GM23248 (cell line): ENCODE data around the gene TAF4. TPM values are rescaled to one million over a fixed set of nuclear protein-coding genes. Genes with fewer than 3 reads are reported as not detected.
"Not testable (repeated sequence)": the region's sequence is repeated elsewhere in the genome, so short reads cannot be mapped to it uniquely, and the experiment has no call there.

Experiments used
- DNase-seq: peaks from one replicate; pipeline ENCODE4 v3.0.0-alpha.2; 2015
- H2AFZ ChIP-seq: fragments of 200-600 bp; sonication (generic); 2 replicates; pipeline ENCODE4 v1.6.1; 2016; ENCODE audit warnings: antibody characterized with exemption
- H3F3A ChIP-seq: fragments of 200-600 bp; sonication (generic); 2 replicates; pipeline ENCODE4 v1.6.1; 2016; ENCODE audit warnings: mild to moderate bottlenecking, antibody characterized with exemption, mixed run types; ENCODE audit not compliant: insufficient read depth
- H3K27ac ChIP-seq: fragments of 200-600 bp; sonication (generic); 2 replicates; pipeline ENCODE4 v1.5.1; 2016; ENCODE audit warnings: mild to moderate bottlenecking
- H3K27me3 ChIP-seq: fragments of 200-600 bp; sonication (generic); replicated peaks from 2 replicates; pipeline ENCODE4 v1.6.1; 2016; ENCODE audit warnings: mild to moderate bottlenecking; ENCODE audit not compliant: insufficient read depth
- H3K36me3 ChIP-seq: fragments of 200-600 bp; sonication (generic); 2 replicates; pipeline ENCODE4 v1.6.1; 2016; ENCODE audit warnings: low read depth, mild to moderate bottlenecking
- H3K4me1 ChIP-seq: fragments of 200-600 bp; sonication (generic); 2 replicates; pipeline ENCODE4 v1.6.1; 2016; ENCODE audit warnings: mild to moderate bottlenecking; ENCODE audit not compliant: insufficient read depth
- H3K4me2 ChIP-seq: fragments of 200-600 bp; sonication (generic); one replicate; pipeline ENCODE4 v1.6.1; 2016; ENCODE audit warnings: mild to moderate bottlenecking; ENCODE audit not compliant: unreplicated experiment
- H3K4me3 ChIP-seq: fragments of 200-600 bp; sonication (generic); 2 replicates; pipeline ENCODE4 v1.5.1; 2016; ENCODE audit warnings: mild to moderate bottlenecking
- H3K79me2 ChIP-seq: fragments of 200-600 bp; sonication (generic); 2 replicates; pipeline ENCODE4 v1.6.1; 2016; ENCODE audit warnings: mild to moderate bottlenecking; ENCODE audit not compliant: insufficient read depth
- H3K9ac ChIP-seq: fragments of 200-600 bp; sonication (generic); 2 replicates; pipeline ENCODE4 v1.6.1; 2016; ENCODE audit warnings: mild to moderate bottlenecking
- H3K9me2 ChIP-seq: fragments of 200-600 bp; sonication (generic); 2 replicates; pipeline ENCODE4 v1.6.1; 2016; ENCODE audit warnings: mixed run types, mild to moderate bottlenecking, moderate library complexity; ENCODE audit not compliant: insufficient read depth
- H3K9me3 ChIP-seq: fragments of 200-600 bp; sonication (generic); one replicate; pipeline ENCODE4 v1.6.1; 2017; ENCODE audit warnings: low read depth
- H4K20me1 ChIP-seq: fragments of 200-600 bp; sonication (generic); 2 replicates; pipeline ENCODE4 v1.6.0; 2016; ENCODE audit not compliant: insufficient read depth
- EZH2 ChIP-seq: fragments of 200-600 bp; sonication (generic); IDR thresholded peaks from 2 replicates; pipeline ENCODE4 v1.6.1; 2018; ENCODE audit warnings: antibody characterized with exemption, mild to moderate bottlenecking; ENCODE audit not compliant: insufficient read depth, poor library complexity, severe bottlenecking
- EZH2phosphoT487 ChIP-seq: fragments of 200-600 bp; sonication (generic); IDR thresholded peaks from 2 replicates; pipeline ENCODE4 v1.6.1; 2018; ENCODE audit warnings: antibody characterized with exemption, moderate library complexity, mild to moderate bottlenecking, low read depth; ENCODE audit not compliant: insufficient read depth
- WGBS, 2 experiments: methylation state at CpG; one replicate each; pipeline ENCODE4 v1.1.6; 2015 to 2017; ENCODE audit warnings: low lambda C conversion rate in 2 of 2, low coverage in 1 of 2; ENCODE audit errors: missing lambda C conversion rate in 2 of 2; 5-methylcytosine and 5-hydroxymethylcytosine counted together
- in situ Hi-C: fragments of 300-500 bp; cut with MboI; formaldehyde crosslinking; loops from 2 replicates; pipeline ENCODE4 v1.15.0; 2020
- polyA plus RNA-seq: library from polyadenylated mRNA; unstranded; fragments of >200 nt; fragmentation: Nextera tagmentation; extraction: Ambion mirVana; gene quantifications from 2 replicates; pipeline ENCODE4 v1.2.1, GENCODE V29; 2016
- total RNA-seq: library from RNA; depleted of rRNA; stranded (reverse); fragments of >200 nt; shearing (Covaris generic); gene quantifications from 2 replicates; pipeline ENCODE4 v1.2.3, GENCODE V29; 2014

The TAF4 gene
- total and polyA plus RNA-seq, 2 experiments from 2014 or later = 1.4 to 2.9 TPM

DNA sequence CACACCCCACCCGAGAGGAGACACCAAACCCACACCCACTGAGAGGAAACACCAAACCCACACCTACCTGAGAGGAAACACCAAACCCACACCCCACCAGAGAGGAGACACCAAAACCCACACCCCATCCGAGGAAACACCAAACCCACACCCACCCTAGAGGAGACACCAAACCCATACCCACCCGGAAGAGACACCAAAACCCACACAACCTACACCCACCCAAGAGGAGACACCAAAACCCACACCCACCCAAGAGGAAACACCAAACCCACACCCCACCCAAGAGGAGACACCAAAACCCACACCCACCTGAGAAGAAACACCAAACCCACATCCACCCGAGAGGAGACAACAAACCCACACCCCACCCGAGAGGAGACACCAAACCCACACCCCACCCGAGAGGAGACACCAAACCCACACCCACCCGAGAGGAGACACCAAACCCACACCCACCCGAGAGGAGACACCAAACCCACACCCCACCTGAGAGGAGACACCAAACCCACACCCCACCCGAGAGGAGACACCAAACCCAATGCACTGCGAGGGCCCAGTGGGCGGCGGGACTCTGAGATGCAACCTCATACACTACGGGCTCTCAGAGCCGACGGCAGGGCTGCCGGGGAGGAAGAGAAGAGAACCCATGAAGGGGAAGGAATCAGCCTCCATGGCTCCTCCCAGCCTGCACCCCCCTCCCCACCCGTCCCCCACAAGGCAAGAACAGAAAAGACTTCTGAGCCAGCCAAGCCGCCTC is 83.3 kb downstream of the TAF4 start:
- in situ Hi-C loops = no loop called here
- 77 to 89% methylated on average over 11 to 18 of the region's 18 CpGs for WGBS, 2 experiments
- Histone ChIP-seq H3K9me2 (no peaks in the 10 kb centered on the region), H3F3A (no peaks in the 10 kb centered on the region), H2AFZ (no peak overlapping the region), H3K4me2 (no peak overlapping the region), H3K9ac (no peak overlapping the region), H4K20me1 (no peaks in the 10 kb centered on the region), H3K79me2 (no peaks in the 10 kb centered on the region), H3K4me1 (no peaks in the 10 kb centered on the region), H3K27ac (no peak overlapping the region), H3K36me3 (no peaks in the 10 kb centered on the region), H3K4me3 (no peak overlapping the region), H3K27me3 (no peaks in the 10 kb centered on the region), H3K9me3 (no peaks in the 10 kb centered on the region)
- TF ChIP-seq EZH2 (no peak), EZH2phosphoT487 (no peak)
- no peak for DNase-seq

DNA sequence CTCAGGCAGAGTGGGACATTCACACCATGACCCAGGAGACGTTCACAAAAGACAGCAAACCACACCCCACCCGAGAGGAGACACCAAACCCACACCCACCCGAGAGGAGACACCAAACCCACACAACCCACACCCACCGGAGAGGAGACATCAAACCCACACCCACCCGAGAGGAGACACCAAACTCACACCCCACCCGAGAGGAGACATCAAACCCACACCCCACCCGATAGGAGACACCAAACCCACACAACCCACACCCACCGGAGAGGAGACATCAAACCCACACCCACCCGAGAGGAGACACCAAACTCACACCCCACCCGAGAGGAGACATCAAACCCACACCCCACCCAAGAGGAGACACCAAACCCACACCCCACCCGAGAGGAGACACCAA is 84.0 kb downstream of the TAF4 start:
- H3K9ac ChIP-seq, H3K27ac ChIP-seq: not testable (repeated sequence)

DNA sequence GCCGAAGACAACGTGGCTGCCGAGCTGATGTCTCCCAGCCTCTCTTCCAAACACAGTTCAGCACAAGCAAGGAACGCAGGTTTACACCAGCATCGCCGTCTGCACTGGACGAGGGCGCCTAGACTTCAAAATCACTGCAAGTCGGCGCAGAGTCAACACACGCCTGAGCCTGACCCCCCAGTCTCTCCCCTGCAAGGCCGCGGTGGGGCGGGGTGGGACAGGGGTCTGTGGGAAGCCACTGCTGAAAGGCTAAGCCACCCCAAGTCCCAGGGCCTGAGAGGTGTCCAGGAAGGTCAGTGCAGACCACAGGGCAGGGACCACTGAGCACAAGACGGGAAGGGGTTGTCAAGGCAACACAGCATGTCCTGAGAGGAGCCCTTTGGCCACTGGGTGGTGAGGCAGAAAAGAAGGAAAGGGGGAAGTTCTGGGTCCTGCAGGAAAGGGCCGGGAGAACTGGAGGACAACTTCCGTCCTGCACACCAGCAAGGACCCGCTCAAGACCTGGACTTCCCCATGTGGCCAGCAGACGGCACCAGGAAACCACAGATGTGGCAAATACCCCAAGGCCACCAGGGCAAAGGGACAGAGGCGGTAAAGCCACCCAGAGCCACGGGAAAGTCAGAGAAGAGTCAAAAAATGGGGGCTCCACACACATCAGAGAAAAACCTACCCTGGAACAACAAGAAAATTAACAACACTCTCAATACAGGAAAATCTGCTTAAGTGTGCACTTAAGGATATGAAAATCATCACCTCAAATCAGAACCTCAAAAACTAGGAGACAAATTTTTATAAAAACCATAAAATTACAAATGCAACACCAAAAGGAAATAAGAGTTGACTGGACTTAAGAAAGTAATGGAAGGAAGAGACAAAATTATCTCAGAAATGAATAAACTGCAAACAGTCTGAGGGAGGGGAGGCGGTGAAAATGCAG is 84.8 kb downstream of the TAF4 start:
- Histone ChIP-seq H3K4me1 (no peaks in the 10 kb centered on the region), H3K9me3 (no peaks in the 10 kb centered on the region), H3K4me3 (no peak overlapping the region), H3K79me2 (no peaks in the 10 kb centered on the region), H4K20me1 (no peaks in the 10 kb centered on the region), H3K4me2 (no peak overlapping the region), H3K27me3 (no peaks in the 10 kb centered on the region), H3K36me3 (no peaks in the 10 kb centered on the region), H3K9ac (no peak overlapping the region), H3F3A (no peaks in the 10 kb centered on the region), H2AFZ (no peak overlapping the region), H3K9me2 (no peaks in the 10 kb centered on the region), H3K27ac (no peak overlapping the region)
- no peak for TF ChIP-seq EZH2
- no peak for TF ChIP-seq EZH2phosphoT487
- in situ Hi-C loops = no loop called here
- 92 to 93% methylated on average over 21 to 22 of the region's 22 CpGs for WGBS, 2 experiments
- DNase-seq = peak; percentile 24

More for the DNA sequence above, 84.0 kb downstream of the TAF4 start:
- H3K36me3 ChIP-seq, DNase-seq, H3K79me2 ChIP-seq, H3K4me2 ChIP-seq, H4K20me1 ChIP-seq, H3F3A ChIP-seq, H3K9me2 ChIP-seq, H3K4me3 ChIP-seq, H3K27me3 ChIP-seq, in situ Hi-C loops, H2AFZ ChIP-seq, H3K9me3 ChIP-seq, H3K4me1 ChIP-seq: not testable (repeated sequence)
- 65 to 80% methylated on average over 5 to 11 of the region's 11 CpGs for WGBS, 2 experiments

DNA sequence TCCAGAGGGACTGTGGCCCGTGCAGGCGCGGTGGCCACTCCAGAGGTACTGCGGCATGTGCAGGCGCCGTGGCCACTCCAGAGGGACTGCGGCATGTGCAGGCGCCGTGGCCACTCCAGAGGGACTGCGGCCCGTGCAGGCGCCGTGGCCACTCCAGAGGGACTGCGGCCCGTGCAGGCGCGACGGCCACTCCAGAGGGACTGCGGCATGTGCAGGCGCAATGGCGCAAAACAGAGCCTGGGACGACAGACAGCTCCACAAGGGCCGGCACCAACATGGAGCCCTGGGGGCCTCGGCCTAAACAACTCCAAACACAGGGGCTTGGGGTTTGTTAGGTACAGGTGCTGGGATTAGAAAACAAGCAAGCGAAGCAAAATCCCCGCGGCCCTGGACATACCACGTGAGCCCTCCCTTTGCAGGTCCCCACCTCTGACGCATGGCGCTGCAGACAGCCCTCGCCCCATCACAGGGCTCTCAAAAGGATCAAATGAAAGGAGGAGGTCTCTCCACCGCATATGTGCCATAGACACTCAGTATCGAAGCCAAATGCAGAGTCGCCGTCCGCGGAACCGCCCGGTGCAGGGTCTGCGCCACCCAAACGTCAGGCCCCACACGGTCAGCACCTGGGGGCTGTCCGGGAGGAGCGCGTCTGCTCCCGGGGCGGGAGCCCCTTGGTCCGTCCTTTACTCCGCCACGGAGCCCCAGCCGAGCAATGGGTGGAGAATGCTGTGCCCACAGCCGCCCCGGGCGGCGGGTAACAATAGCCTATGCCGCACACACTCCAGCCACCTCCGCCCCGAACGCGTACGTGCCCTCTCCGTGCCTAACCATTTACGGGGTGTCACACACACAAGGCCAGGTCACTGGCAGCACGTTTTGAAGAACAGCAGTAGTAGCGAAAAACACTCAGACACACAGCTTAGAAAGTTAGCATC is 85.7 kb downstream of the TAF4 start:
- no peaks in the 10 kb centered on the region for H3K9me3 ChIP-seq
- H3K9me2 ChIP-seq = no peaks in the 10 kb centered on the region
- H3K4me3 ChIP-seq = no peak overlapping the region
- no peaks in the 10 kb centered on the region for H4K20me1 ChIP-seq
- no peaks in the 10 kb centered on the region for H3K79me2 ChIP-seq
- H3K27me3 ChIP-seq = no peaks in the 10 kb centered on the region
- no peak overlapping the region for H2AFZ ChIP-seq
- no peak overlapping the region for H3K4me2 ChIP-seq
- no peak overlapping the region for H3K27ac ChIP-seq
- no peaks in the 10 kb centered on the region for H3K4me1 ChIP-seq
- no peaks in the 10 kb centered on the region for H3K36me3 ChIP-seq
- in situ Hi-C loops = no loop called here
- no peaks in the 10 kb centered on the region for H3F3A ChIP-seq
- no peak for DNase-seq
- no peak overlapping the region for H3K9ac ChIP-seq
- TF ChIP-seq EZH2phosphoT487 (no peak), EZH2 (no peak)
- 91 to 97% methylated on average over 45 to 65 of the region's 65 CpGs for WGBS, 2 experiments
